Limb (tissue), 2 donors: ENCODE results near the gene RBBP5.
"Not testable (repeated sequence)": the region's sequence is repeated elsewhere in the genome, so short reads cannot be mapped to it uniquely, and the experiment has no call there.

Experiments used
- DNase-seq, 2 donors: peaks; one replicate each; pipeline ENCODE4 v3.0.0-alpha.2; 2016; ENCODE audit errors: extremely low spot score in 2 of 2

The RBBP5 gene

GRCh38 chr1:205121660-205122488 is at the start of gene RBBP5:
Gene RBBP5 (minus strand): TSS chr1:205121978. CDS start chr1:205121873, 105 bp downstream.
- DNase-seq: peak; percentile 94 to 96

GRCh38 chr1:205171369-205171768 is 49.6 kb upstream of the RBBP5 start:
- no peak for DNase-seq

GRCh38 chr1:205170532-205171269 is 48.9 kb upstream of the RBBP5 start:
- DNase-seq: no peak

- no peak for DNase-seq
Observed at GRCh38 chr1:205169248-205169647, 47.5 kb upstream of the RBBP5 start.

GRCh38 chr1:205168291-205168690 is 46.5 kb upstream of the RBBP5 start:
- no peak for DNase-seq

- DNase-seq: no peak
Observed at GRCh38 chr1:205162301-205162700, 40.5 kb upstream of the RBBP5 start.

GRCh38 chr1:205161076-205161475 is 39.3 kb upstream of the RBBP5 start:
- DNase-seq: no peak

- no peak for DNase-seq
Observed at GRCh38 chr1:205158048-205158616, 36.4 kb upstream of the RBBP5 start.

- not testable (repeated sequence) for DNase-seq
Observed at GRCh38 chr1:205155665-205156377, 34.0 kb upstream of the RBBP5 start.

- no peak for DNase-seq
Observed at GRCh38 chr1:205152505-205152904, 30.7 kb upstream of the RBBP5 start.

GRCh38 chr1:205150651-205151428 is 29.1 kb upstream of the RBBP5 start:
- DNase-seq: no peak

- no peak for DNase-seq
Observed at GRCh38 chr1:205147191-205147835, 25.5 kb upstream of the RBBP5 start.

GRCh38 chr1:205144751-205145150 is 23.0 kb upstream of the RBBP5 start:
- peak in 1 of 2 donors; percentile 18 for DNase-seq

- DNase-seq: no peak
Observed at GRCh38 chr1:205144046-205144720, 22.4 kb upstream of the RBBP5 start.

GRCh38 chr1:205142102-205142469 is 20.3 kb upstream of the RBBP5 start:
- DNase-seq: no peak

GRCh38 chr1:205141236-205142101 is 19.7 kb upstream of the RBBP5 start:
- peak; percentile 75 to 83 for DNase-seq

- no peak for DNase-seq
Observed at GRCh38 chr1:205140113-205140512, 18.3 kb upstream of the RBBP5 start.

- no peak for DNase-seq
Observed at GRCh38 chr1:205137901-205138300, 16.1 kb upstream of the RBBP5 start.

GRCh38 chr1:205133287-205133686 is 11.5 kb upstream of the RBBP5 start:
- DNase-seq: no peak
